ENCODE measurements around the gene MDC1. TPM values are rescaled to one million over a fixed set of nuclear protein-coding genes. Genes with fewer than 3 reads are reported as not detected.

MDC1 gene
- total RNA-seq, 1 experiment from 2014 or later = 95.9 TPM

- no peak for TF ChIP-seq ZNF232 (CRISPR knock-in tag; IDR thresholded peaks at IDR 0.05)
- TF ChIP-seq FOXJ3 (CRISPR knock-in tag; IDR thresholded peaks at IDR 0.05; ENCODE audit: borderline replicate concordance) = no peak
- no peak for TF ChIP-seq ESRRA (CRISPR knock-in tag; IDR thresholded peaks at IDR 0.05; ENCODE audit: borderline replicate concordance)
- TF ChIP-seq ELF4 (CRISPR knock-in tag; IDR thresholded peaks at IDR 0.05; ENCODE audit: low read depth) = no peak
- TF ChIP-seq NR1H2 (CRISPR knock-in tag; IDR thresholded peaks at IDR 0.05) = no peak
These were observed 33.2 kb upstream of the MDC1 start (continued) for GRCh38 chr6:30750379-30750668.

GRCh38 chr6:30749554-30750378, 32.7 kb upstream of the MDC1 start:
- ATAC-seq = no peak
- ChIA-PET CTCF (interaction anchor here (0.7 to 1.5 kb wide), 4 partner anchors 14 to 337 kb away, joined by 3 to 4 read pairs (median 3); no protein-coding TSS in a partner anchor), POLR2A (no interaction called here)
- peaks cover 21% of the 10 kb centered on the region for H3K4me1 Mint-ChIP-seq
- H3K36me3 Mint-ChIP-seq = no peaks in the 10 kb centered on the region
- H3K9me3 Mint-ChIP-seq = no peaks in the 10 kb centered on the region
- DNase-seq (ENCODE audit: low spot score) = no peak
- H3K4me3 Mint-ChIP-seq = no peak overlapping the region
- no peak for TF ChIP-seq MLX (CRISPR knock-in tag; IDR thresholded peaks at IDR 0.05)
- no peak for TF ChIP-seq NR1H2 (CRISPR knock-in tag; IDR thresholded peaks at IDR 0.05)
- no peak for TF ChIP-seq ARID4B (CRISPR knock-in tag; IDR thresholded peaks at IDR 0.05; ENCODE audit: borderline replicate concordance)
- TF ChIP-seq NFE2L1 (CRISPR knock-in tag; IDR thresholded peaks at IDR 0.05) = no peak
- no peak for TF ChIP-seq PRRX2 (CRISPR knock-in tag; IDR thresholded peaks at IDR 0.05)
- no peak for TF ChIP-seq ATF6 (CRISPR knock-in tag; IDR thresholded peaks at IDR 0.05)
- no peak for TF ChIP-seq RORB (CRISPR knock-in tag; IDR thresholded peaks at IDR 0.05)
- no peak for TF ChIP-seq MXD4 (CRISPR knock-in tag; IDR thresholded peaks at IDR 0.05; ENCODE audit: borderline replicate concordance)
- no peak for TF ChIP-seq ZNF263 (CRISPR knock-in tag; IDR thresholded peaks at IDR 0.05; ENCODE audit: low read depth)
- no peak for TF ChIP-seq E2F5 (CRISPR knock-in tag; IDR thresholded peaks at IDR 0.05)
- TF ChIP-seq ZNF512 (CRISPR knock-in tag; IDR thresholded peaks at IDR 0.05; ENCODE audit: borderline replicate concordance) = no peak
- no peak for TF ChIP-seq IRF1 (CRISPR knock-in tag; IDR thresholded peaks at IDR 0.05)
- no peak for TF ChIP-seq ZNF232 (CRISPR knock-in tag; IDR thresholded peaks at IDR 0.05)
- TF ChIP-seq ZNF671 (CRISPR knock-in tag; IDR thresholded peaks at IDR 0.05) = no peak
- TF ChIP-seq STAT6 (CRISPR knock-in tag; conservative IDR thresholded peaks at IDR 0.05; ENCODE audit: low read depth) = no peak
- no peak for TF ChIP-seq MYBL2 (CRISPR knock-in tag; IDR thresholded peaks at IDR 0.05)
- TF ChIP-seq OVOL2 (CRISPR knock-in tag; IDR thresholded peaks at IDR 0.05; ENCODE audit: borderline replicate concordance) = no peak
- no peak for TF ChIP-seq JUN (CRISPR knock-in tag; IDR thresholded peaks at IDR 0.05)
- no peak for TF ChIP-seq TEAD1 (CRISPR knock-in tag; IDR thresholded peaks at IDR 0.05)
- no peak for TF ChIP-seq JAZF1 (CRISPR knock-in tag; IDR thresholded peaks at IDR 0.05)
- H3K27me3 Mint-ChIP-seq (ENCODE audit: low read depth) = peaks cover 2% of the 10 kb centered on the region; the same call in 1 of the 2 replicates
- H3K27ac Mint-ChIP-seq = no peak overlapping the region
